LoVo (cell line): ENCODE measurements around the gene FXR2.
A peak's percentile ranks its signal among the peaks of the same experiment; 100 is the strongest.
"Not testable (repeated sequence)": the region's sequence is repeated elsewhere in the genome, so short reads cannot be mapped to it uniquely, and the experiment has no call there.

ENCODE experiments used
- DNase-seq: peaks from one replicate; pipeline ENCODE4 v3.0.0-alpha.2; 2016; ENCODE audit warnings: low spot score

The FXR2 gene

DNA sequence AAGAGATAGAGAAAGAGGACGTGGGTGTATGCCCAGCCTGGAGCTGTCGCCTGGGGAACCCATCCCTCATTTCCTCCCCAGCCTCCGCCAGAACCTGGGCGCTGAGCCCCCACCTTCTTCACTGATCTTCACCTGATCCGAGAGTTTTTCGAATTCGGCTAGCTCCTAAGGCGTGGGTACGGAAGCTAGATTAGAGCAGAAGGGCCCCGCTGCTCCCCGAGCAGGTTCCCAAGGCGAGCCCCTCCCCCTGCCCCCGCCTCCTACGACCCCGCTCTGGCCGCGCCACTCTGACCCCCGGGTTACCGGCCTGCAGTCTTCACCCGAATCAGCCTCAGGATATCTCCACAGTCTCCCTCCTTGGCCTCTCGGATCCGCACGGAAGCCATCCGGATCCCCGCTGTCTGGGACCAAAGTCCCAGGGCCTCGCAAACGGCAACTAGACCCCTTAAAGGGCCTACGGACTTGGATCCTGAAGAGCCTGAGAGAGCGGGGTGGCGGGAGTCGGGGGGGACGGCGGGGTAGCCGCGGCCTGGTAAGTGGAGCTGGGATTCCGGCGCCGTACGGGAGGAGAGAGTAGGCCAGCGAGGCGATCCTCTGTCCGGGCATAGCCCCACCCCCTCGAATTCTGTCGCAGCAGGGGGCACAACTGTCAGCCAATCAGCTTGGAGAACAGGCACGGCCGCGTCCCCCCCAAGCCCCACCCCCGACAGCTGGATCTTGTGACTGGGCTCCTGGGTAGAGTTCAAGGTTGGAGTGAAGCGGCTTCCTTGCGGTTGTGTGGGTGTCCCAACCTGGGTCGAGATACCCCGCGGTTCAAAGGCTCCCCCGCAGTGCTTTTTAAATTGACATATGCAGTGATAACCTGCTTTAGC lies 12.8 kb upstream of the FXR2 start, which contains the start of gene SAT2:
SAT2 (minus strand) TSS at position 572 of the 872 bp plus-strand sequence; CDS start at position 386, 186 bp downstream.
- DNase-seq = peak; percentile 94

GRCh38 chr17:7626956-7627249 lies 12.2 kb upstream of the FXR2 start:
- DNase-seq = no peak

DNA sequence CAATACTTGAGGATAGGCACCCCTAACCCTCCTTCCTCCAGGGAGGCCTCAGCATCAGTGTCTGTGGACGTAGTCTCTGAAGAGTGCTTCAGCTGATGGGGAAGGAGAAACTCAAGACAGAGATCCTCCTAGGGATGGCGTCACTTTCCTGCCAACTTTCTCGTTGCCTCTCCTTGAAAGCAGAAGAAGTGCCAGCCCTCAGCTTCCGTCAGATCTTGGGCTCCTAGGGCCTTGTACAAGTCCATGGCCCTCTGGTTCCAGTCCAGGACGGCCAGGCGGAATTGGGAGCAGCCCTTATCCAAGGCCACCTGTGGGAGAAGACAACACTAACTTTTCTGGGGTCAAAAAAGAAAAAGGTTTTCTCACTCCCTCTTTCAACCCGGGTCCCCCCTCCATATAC lies 11.6 kb upstream of the FXR2 start:
- DNase-seq = no peak

- not testable (repeated sequence) for DNase-seq
Observed at GRCh38 chr17:7625749-7626148, 11.1 kb upstream of the FXR2 start.

GRCh38 chr17:7623661-7624060 lies 9.0 kb upstream of the FXR2 start:
- no peak for DNase-seq

DNA sequence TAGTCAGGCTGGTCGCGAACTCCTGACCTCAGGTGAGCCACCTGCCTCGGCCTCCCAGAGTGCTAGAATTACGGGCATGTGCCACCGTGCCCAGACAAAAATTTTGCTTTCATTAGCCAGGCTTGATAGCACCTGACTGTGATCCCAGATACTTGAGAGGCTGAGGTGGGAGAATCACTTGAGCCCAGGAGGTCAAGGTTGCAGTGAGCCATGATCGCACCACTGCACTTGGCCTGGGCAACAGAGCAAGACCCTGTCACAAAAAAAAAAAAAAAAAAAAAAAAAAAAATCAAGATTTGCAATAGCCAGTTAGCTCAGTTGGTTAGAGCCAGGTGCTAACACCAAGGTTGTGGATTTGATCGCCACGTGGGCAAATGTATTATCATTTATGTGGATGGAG lies 6.1 kb upstream of the FXR2 start:
- DNase-seq = no peak

GRCh38 chr17:7618608-7619007 lies 3.9 kb upstream of the FXR2 start:
- no peak for DNase-seq

DNA sequence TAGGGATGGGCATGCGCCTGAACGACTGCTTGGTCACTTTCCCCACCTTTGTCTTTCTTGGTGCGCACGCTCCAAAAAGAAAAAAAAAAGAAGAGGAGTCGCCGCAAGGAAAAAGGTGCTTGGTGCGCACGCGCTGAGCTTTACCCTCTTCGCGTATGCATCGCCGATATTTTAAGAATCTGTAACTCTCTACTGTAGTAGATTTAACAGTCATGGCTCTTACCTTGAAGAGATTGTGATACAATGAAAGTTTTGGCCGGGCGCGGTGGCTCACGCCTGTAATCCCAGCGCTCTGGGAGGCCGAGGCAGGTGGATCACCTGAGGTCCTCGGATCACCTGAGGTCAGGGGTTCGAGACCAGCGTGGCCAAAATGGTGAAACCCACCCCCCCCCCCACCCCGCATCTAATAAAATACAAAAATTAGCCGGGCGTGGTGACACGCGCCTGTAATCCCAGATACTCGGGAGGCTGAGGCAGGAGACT lies 609 bp upstream of the FXR2 start:
- no peak for DNase-seq

DNA sequence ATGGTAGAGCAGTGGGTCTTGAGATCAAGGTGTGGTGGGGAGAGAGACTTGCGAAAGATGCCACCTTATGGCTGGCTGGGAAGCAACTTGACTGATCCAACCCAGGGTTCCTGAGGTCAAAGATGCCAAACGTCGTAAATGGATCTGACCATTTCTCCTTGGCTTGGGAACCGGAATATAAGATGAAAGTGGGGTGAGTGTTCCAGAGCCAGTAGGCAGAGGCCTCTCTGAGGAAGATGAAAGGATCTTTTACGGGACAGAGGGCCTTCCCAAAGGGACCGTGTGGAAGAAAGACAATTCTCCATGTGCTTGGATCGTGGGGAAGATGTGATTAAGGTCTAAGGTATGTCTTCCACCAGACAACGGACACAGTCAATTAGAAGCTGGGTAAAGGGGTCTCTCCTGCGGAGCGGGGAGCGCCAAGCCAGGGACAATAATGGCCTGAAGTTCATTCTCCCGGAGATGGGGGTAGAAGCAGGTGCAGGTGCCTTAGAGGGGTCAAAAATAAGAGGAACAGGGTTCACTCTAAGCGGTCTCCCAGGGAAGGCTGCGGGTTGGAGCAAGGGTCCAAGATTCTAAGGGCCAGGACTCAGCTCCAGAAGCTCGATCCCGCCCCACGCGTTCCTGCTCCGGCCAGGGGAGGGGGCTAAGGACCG lies 800 bp downstream of the FXR2 start:
- peak; percentile 41 for DNase-seq

DNA sequence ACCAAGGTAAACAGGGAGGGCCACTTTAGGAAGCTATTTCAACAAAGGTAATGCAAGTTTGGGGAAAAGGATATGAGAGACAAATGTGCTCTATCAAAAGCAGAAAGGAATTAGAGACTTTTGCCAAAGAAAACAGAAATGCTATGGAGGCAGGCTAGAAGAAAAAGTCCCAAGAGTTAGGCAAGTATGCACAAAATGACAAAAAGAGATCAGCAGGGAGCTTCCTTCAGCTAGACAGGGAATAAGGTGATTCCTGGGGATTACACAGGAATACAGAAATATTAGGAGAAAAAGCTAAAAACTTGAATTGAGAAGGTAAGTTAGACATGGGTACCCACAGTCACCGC lies 2.4 kb downstream of the FXR2 start:
- no peak for DNase-seq

GRCh38 chr17:7611635-7612293 lies 2.9 kb downstream of the FXR2 start:
- no peak for DNase-seq

GRCh38 chr17:7610641-7611040 lies 4.1 kb downstream of the FXR2 start:
- DNase-seq = no peak

DNA sequence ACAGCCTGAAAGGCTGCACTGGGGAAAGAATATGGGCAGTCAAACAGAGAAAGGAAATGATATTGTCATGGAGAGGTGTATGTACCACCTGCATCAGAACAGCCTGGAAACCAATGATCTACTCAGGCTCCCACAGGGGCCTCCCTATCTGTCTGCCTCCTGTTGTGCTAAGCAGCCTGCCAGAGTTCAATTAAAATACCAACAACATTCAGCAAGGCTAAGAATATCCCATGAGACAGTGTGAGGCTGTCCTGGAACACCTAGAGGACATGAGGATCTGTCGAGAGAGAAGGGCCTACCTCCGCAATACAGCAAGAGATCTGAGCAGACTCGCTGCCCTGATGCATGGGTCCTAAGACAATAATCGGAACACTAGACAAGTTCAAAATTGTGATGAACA lies 8.4 kb downstream of the FXR2 start:
- DNase-seq = no peak

DNA sequence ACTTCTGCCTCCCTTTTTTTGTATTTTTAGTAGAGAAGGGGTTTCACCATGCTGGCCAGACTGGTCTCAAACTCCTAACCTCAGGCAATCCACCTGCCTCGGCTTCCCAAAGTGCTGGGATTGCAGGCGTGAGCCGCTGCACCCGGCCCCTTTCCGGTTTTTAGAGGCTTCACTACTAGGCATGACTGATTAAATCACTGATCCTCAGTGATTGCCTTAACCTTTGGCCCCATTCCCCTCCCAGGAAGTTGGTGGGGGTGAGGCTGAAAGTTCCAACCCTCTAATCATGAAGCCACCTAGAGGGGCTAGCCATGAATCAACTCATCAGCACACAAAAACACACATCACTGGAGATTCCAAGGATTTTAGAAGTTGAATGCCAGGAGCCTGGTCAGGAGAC lies 17.1 kb downstream of the FXR2 start:
- DNase-seq = not testable (repeated sequence)

- DNase-seq = no peak
Observed at GRCh38 chr17:7593296-7593695, 21.4 kb downstream of the FXR2 start.

DNA sequence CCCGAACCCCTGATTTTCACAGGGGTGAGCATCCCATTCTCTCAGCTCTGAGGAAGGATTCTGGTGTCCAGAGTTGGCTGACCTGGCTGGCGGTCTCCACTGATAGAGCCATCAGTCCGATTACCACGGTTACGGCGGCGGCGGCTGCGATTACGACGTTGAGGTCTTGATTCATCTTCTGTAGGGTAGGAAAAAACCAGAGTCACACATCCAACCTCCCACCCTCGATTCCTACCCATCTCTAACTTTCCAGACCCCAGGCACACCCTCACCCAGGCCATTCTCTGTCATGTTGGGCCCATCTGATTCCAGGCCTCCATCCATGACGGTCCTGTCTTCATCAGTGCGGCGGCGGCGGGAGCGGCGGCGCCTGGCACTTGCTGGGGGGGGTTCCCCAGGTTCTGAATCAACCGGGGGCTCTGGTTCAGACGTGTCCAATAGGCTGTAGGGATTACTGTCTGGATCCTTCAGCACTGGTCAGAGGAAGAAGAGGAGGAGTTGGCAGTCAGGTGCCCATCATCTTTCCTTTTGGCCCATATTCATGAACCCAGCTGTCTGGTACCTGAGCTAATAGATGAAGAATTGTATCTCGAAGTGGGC lies 22.2 kb downstream of the FXR2 start:
- DNase-seq = no peak

DNA sequence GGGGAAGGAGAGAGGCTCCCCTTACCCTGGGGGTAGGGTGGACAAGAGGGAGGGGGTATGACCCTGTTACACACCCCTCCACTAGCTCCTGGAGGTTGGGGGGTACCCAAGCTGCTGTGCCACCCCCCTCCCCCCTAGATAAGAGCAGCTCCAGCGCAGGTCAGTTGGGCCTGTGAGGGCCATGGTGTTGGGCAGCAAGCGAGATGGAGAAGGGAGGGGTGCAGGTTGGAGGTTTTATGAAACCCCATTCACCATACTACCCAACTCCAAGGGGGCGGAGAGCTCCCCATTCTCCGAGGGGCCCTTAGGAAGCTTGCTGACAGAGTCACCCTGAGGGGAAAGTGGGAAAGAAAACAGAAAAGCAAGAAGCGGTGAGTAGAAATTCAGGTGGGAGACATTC lies 23.1 kb downstream of the FXR2 start:
- DNase-seq = no peak

- no peak for DNase-seq
Observed at GRCh38 chr17:7590743-7591142, 24.0 kb downstream of the FXR2 start.

GRCh38 chr17:7589891-7590691 lies 24.6 kb downstream of the FXR2 start, which contains the start of gene SOX15:
TSS of gene SOX15 (minus strand) at chr17:7590094. CDS start at chr17:7589676, 418 bp downstream.
- DNase-seq = no peak

DNA sequence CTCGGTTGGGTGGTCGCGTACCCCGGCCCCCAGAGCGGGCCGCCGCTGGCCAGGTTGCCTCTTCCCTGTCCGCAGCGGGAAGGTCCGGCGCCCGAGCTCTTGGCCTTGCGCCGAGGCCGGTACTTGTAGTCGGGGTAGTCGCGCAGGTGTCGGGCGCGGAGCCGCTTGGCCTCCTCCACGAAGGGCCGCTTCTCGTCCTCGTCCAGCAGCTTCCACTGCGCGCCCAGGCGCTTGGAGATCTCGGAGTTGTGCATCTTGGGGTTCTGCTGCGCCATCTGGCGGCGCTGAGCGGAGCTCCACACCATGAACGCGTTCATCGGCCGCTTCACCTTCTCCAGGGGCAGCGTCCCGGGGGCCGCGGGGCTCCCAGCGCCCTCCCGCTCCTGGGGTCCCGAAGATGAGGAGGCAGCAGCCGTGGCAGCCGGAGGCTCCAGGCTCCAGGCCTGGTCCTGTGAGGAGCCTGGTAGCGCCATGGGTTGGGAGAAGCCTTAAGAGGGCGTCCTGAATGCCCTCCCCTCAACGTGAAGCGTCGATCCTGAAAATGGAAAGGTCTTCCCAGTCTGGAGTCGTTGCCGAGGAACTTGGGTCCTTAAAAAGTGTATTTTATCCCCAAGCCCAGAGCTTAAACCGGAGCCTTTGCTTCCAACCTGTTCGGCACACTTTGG lies 25.4 kb downstream of the FXR2 start:
- no peak for DNase-seq

GRCh38 chr17:7588553-7589203 lies 26.0 kb downstream of the FXR2 start:
- DNase-seq = no peak
